ENCODE results near the gene BICRA. TPM values are rescaled to one million over a fixed set of nuclear protein-coding genes. Genes with fewer than 3 reads are reported as not detected.
A peak's percentile ranks its signal among the peaks of the same experiment; 100 is the strongest.

BICRA gene
- total and polyA plus RNA-seq, 9 of the 15 experiments (the other 6 are each of a cell fraction or from before 2014, with no cell fraction given) = 0.01 to 8.8 (median 1.2) TPM

GRCh38 chr19:47691090-47691489 lies 82.2 kb downstream of the BICRA start:
- Histone ChIP-seq H3K9me1 (ENCODE audit: control insufficient read depth, insufficient read depth, low read length) (no peaks in the 10 kb centered on the region), H3K4me1 (replicated peaks in 1 of 2; ENCODE audit: control insufficient read depth in 2 of 2, insufficient read depth in 2 of 2, low read length in 2 of 2) (peaks cover 0 to 8% of the 10 kb centered on the region in 2 experiments; a peak in 2 of 5 replicates), H3K36me3 (ENCODE audit: control insufficient read depth, insufficient read depth, low read length) (0 out of 3 replicates have a peak, but pooled peaks cover 2% of the 10 kb centered on the region), H4K20me1 (replicated peaks; ENCODE audit: control insufficient read depth, insufficient read depth, low read length) (no peaks in the 10 kb centered on the region), H3K4me2 (ENCODE audit: insufficient read depth, low read length) (no peak overlapping the region), H3K27me3 (ENCODE audit: control insufficient read depth in 2 of 2, insufficient read depth in 2 of 2, low read length in 2 of 2) (no peaks in the 10 kb centered on the region), H3K4me3 (no peak overlapping the region), H3K9me3 (replicated peaks; ENCODE audit: control insufficient read depth, insufficient read depth, low read depth, low read length) (no peaks in the 10 kb centered on the region), H3K27ac (ENCODE audit: extremely low read depth, low read depth, low read length) (no peak overlapping the region), H3K9ac (ENCODE audit: insufficient read depth in 1 of 2, low read depth in 2 of 2, low read length in 2 of 2) (peak overlapping the region in 1 of 2 experiments; percentile 9; a peak in 1 of 4 replicates), H3K79me2 (ENCODE audit: control insufficient read depth, insufficient read depth, low read length) (no peaks in the 10 kb centered on the region), H2AFZ (ENCODE audit: low read depth, low read length) (no peak overlapping the region)
- POLR2A ChIA-PET = no interaction called here
- DNase-seq (ENCODE audit: extremely low read depth in 1 of 4, low spot score in 3 of 4) = no peak
- FAIRE-seq = no peak
- in situ Hi-C loops (cut with MboI) (no loop called here), intact Hi-C loops (cut with micrococcal nuclease) (loop anchor here (10.0 kb wide), 1 partner anchor 396 kb away; no protein-coding TSS in a partner anchor)
- ATAC-seq = no peak
- CTCF ChIA-PET (ENCODE audit: low intra/inter-chr PET ratio) = no interaction called here
- no TSS peak for BruUV-seq (replicated peaks)
- TF ChIP-seq SMAD4 (CRISPR knock-in tag; conservative IDR thresholded peaks at IDR 0.05) (no peak), PHTF2 (CRISPR knock-in tag; IDR thresholded peaks at IDR 0.05) (no peak), MYC (IDR thresholded peaks at IDR 0.05; ENCODE audit: low read depth, low read length) (no peak), MYC (CRISPR knock-in tag; IDR thresholded peaks at IDR 0.05; ENCODE audit: borderline replicate concordance, low read depth) (no peak), C11orf30 (IDR thresholded peaks at IDR 0.05; ENCODE audit: low read depth) (no peak), NEUROD1 (IDR thresholded peaks at IDR 0.05; ENCODE audit: borderline replicate concordance, low read depth, low read length, partially characterized antibody) (no peak), RBM25 (IDR thresholded peaks at IDR 0.05; ENCODE audit: low read depth, low read length, severe bottlenecking) (no peak), TFAM (CRISPR knock-in tag; conservative IDR thresholded peaks at IDR 0.05) (no peak), NR2C1 (IDR thresholded peaks at IDR 0.05) (no peak), NR2C1 (tag; IDR thresholded peaks at IDR 0.05) (no peak), SP1 (CRISPR knock-in tag; IDR thresholded peaks at IDR 0.05) (no peak), RBBP5 (IDR thresholded peaks at IDR 0.05; ENCODE audit: borderline replicate concordance, insufficient read depth, low read length, poor library complexity, severe bottlenecking) (no peak), ZNF507 (tag; conservative IDR thresholded peaks at IDR 0.05) (no peak), ELF4 (CRISPR knock-in tag; IDR thresholded peaks at IDR 0.05) (no peak), ZKSCAN1 (IDR thresholded peaks at IDR 0.05; ENCODE audit: low read depth, low read length) (no peak), ATF4 (CRISPR knock-in tag; IDR thresholded peaks at IDR 0.05) (no peak), FOXA1 (IDR thresholded peaks at IDR 0.05; ENCODE audit: borderline replicate concordance) (no peak), ZNF778 (CRISPR knock-in tag; IDR thresholded peaks at IDR 0.05) (no peak)
- 71% methylated on average over 5 of the region's 5 CpGs for WGBS (ENCODE audit: insufficient coverage, low coverage, missing lambda C conversion rate)

All from K562 (cell line).